Mucosa of descending colon (tissue), 3 donors: ENCODE results near the gene TMUB1. TPM values are rescaled to one million over a fixed set of nuclear protein-coding genes. Genes with fewer than 3 reads are reported as not detected.

ENCODE experiments used
- ATAC-seq: fragments of 200-7000 bp; cut with Tn5 transposase; one replicate; pipeline ENCODE4 v1.9.1; 2020; ENCODE audit warnings: mild to moderate bottlenecking, moderate library complexity
- DNase-seq, 3 donors: peaks; one replicate each; pipeline ENCODE4 v3.0.0-alpha.2; 2020
- H3K36me3 ChIP-seq: fragments of 200-600 bp; one replicate; pipeline ENCODE4 v1.8.0; 2021; ENCODE audit warnings: low read depth, mild to moderate bottlenecking
- H3K4me1 ChIP-seq: fragments of 200-600 bp; one replicate; pipeline ENCODE4 v1.8.0; 2021; ENCODE audit warnings: low read depth, mild to moderate bottlenecking
- H3K4me3 ChIP-seq: fragments of 200-600 bp; one replicate; pipeline ENCODE4 v1.8.0; 2021; ENCODE audit warnings: mild to moderate bottlenecking
- H3K9me3 ChIP-seq: fragments of 200-600 bp; one replicate; pipeline ENCODE4 v1.8.0; 2021; ENCODE audit warnings: mild to moderate bottlenecking
- intact Hi-C, 2 donors: fragments of 100-400 bp; cut with DNase I in 1 of 2; cut with micrococcal nuclease in 1 of 2; formaldehyde crosslinking; loops; one replicate each; pipeline versions ENCODE4 v1.11.0 to v1.11.1; 2022; cut with DNase I, micrococcal nuclease
- total RNA-seq, 3 donors: library from RNA; stranded (reverse); fragmentation: NEBNext Ultra II Directional in 2 of 3; extraction: Animal tissue kit (Norgen Biotek cat#: 25700) in 2 of 3; gene quantifications; one replicate each; pipeline versions ENCODE4 v1.2.1 to v1.2.4, GENCODE V29; 2021 to 2023
- TF ChIP-seq, protein P1 (sequence below): fragments of 200-600 bp; IDR thresholded peaks from one replicate; pipeline ENCODE4 v1.8.0; 2022; ENCODE audit warnings: antibody characterized with exemption, mild to moderate bottlenecking
- donor health status: DM: no; HTN: no; CAD: no; lungs with moderate emphysema.
- donor health status: DM: no; HTN: no; CAD: no.
- donor health status: DM: no; HTN: yes; CAD: no.

The TMUB1 gene
- total RNA-seq, 3 donors from 2014 or later: 54.2 to 63.7 (median 60.8) TPM

DNA sequence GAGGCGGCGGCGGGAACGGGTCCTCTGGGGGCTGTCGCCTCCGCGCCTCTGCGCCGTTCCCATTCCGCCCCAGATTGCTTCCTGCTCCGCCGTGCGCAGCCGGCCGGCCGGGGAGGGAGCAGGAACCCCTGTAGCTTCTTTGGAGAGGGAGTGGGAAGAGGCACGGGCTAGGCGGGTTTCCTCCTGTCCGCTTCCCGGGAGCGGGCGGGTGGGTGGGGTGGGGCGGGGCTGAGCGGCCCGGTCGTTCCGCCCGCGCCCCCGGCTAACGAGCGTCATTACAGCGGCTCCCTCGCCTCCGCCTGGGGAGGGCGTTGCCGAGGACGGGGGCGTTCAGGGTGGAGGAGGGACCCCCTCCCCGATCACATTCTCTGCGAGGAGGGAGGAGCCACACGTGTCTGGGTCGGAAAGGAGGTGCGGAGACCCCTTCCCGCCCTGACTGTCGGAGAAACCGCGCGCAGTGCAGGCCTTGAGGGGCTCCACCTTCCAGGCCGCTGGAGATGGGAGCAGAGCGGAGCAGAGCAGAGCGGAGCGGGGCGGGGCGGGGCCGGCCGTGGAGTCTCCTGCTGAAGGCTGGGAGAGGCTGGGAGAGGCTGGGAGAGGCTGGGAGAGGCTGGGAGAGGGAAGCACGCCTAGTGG is 42.7 kb upstream of the TMUB1 start:
- H3K4me1 ChIP-seq: peaks cover 12% of the 10 kb centered on the region
- ATAC-seq (peak; percentile 80), DNase-seq (peak; percentile 63 to 81 (median 79))
- H3K9me3 ChIP-seq: no peaks in the 10 kb centered on the region
- H3K36me3 ChIP-seq: no peaks in the 10 kb centered on the region
- intact Hi-C loops: loop anchor here in 1 of 2 donors (5.0 kb wide), 1 partner anchor 41 kb away; the partner anchor contains the start of gene GBX1
- TF ChIP-seq, protein P1, sequence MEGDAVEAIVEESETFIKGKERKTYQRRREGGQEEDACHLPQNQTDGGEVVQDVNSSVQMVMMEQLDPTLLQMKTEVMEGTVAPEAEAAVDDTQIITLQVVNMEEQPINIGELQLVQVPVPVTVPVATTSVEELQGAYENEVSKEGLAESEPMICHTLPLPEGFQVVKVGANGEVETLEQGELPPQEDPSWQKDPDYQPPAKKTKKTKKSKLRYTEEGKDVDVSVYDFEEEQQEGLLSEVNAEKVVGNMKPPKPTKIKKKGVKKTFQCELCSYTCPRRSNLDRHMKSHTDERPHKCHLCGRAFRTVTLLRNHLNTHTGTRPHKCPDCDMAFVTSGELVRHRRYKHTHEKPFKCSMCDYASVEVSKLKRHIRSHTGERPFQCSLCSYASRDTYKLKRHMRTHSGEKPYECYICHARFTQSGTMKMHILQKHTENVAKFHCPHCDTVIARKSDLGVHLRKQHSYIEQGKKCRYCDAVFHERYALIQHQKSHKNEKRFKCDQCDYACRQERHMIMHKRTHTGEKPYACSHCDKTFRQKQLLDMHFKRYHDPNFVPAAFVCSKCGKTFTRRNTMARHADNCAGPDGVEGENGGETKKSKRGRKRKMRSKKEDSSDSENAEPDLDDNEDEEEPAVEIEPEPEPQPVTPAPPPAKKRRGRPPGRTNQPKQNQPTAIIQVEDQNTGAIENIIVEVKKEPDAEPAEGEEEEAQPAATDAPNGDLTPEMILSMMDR: no peak
- H3K4me3 ChIP-seq: no peak overlapping the region

DNA sequence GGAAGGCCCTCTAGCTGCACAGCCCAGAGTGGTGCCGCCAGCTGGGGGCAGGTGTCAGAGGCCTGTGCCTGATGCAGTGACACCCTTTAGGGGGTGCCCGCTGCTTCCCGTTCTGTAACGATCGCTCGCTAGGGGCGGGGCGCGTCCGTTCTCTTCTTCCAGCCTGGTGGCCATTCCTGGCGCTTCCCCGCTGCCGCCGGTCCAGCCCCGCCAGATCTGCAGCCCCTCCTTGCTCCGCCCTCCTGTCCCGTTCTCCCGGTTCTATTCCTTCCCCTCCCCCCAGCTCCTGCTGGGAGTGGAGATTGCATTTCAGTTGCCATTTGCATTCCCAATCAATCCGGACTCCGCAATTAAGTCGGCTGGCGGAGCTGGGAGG is 42.2 kb upstream of the TMUB1 start:
- ATAC-seq (peak; percentile 53), DNase-seq (peak; percentile 67 to 80 (median 74))
- Histone ChIP-seq H3K36me3 (no peaks in the 10 kb centered on the region), H3K4me1 (peaks cover 12% of the 10 kb centered on the region), H3K9me3 (no peaks in the 10 kb centered on the region), H3K4me3 (no peak overlapping the region)
- TF ChIP-seq, protein P1: no peak
- intact Hi-C loops: loop anchor here in 1 of 2 donors (5.0 kb wide), 1 partner anchor 42 kb away; the partner anchor contains the start of gene GBX1

DNA sequence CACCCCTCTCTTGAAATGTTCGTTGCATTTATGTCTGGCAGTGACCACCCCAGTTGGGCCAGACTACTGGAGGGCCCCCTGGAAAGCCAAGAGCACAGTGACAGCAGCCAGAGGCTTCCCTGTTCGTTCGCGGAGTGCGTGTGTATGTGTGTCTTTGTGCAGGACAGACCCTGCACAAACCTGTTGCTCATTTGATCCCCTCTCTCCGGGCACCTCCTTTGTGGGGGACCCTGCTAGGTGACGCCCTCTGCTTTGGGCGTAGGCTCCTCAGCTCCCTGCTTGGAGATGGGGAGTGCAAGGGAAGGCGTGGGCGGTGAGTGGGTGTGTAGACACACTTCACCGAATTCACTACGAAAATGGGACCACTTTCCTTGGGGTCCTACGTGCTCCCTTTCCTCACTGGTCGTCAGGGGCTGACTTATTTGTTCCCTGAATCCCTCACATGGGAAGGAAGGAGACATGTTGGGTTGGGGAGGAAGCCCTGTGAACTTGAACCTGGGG is 41.7 kb upstream of the TMUB1 start:
- no peaks in the 10 kb centered on the region for H3K9me3 ChIP-seq
- H3K4me3 ChIP-seq: no peak overlapping the region
- ATAC-seq: no peak
- intact Hi-C loops: loop anchor here (5.0 kb wide), 2 partner anchors 42 to 47 kb away; partner anchors contain the start of gene GBX1 (in 1 of the 2)
- H3K4me1 ChIP-seq: peaks cover 12% of the 10 kb centered on the region
- TF ChIP-seq, protein P1: no peak
- no peak for DNase-seq
- peaks cover 3% of the 10 kb centered on the region for H3K36me3 ChIP-seq

DNA sequence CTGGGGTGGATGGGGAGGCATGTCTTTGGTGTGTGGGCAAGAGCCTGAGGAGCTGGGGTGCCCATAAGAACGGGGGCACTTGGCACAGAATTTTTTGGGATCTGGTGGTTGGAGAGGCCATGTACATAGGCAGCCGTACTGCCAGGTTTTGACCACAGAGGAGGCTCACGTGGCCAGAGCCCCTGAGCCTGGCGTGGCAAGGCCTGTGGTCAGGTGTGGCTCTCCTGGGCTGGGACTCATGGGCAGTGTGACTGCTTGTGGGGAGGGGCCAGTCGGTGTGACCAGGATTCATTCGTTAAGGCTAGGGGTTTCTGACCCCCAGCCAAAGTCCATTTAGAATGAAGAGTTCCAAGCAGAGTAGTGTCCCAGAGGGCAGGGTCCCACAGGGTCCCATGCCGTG is 41.2 kb upstream of the TMUB1 start:
- ATAC-seq: no peak
- peaks cover 12% of the 10 kb centered on the region for H3K4me1 ChIP-seq
- H3K4me3 ChIP-seq: no peak overlapping the region
- peaks cover 3% of the 10 kb centered on the region for H3K36me3 ChIP-seq
- TF ChIP-seq, protein P1: no peak
- no peaks in the 10 kb centered on the region for H3K9me3 ChIP-seq
- DNase-seq: no peak
- intact Hi-C loops: loop anchor here in 1 of 2 donors (5.0 kb wide), 1 partner anchor 48 kb away; no protein-coding TSS in a partner anchor

DNA sequence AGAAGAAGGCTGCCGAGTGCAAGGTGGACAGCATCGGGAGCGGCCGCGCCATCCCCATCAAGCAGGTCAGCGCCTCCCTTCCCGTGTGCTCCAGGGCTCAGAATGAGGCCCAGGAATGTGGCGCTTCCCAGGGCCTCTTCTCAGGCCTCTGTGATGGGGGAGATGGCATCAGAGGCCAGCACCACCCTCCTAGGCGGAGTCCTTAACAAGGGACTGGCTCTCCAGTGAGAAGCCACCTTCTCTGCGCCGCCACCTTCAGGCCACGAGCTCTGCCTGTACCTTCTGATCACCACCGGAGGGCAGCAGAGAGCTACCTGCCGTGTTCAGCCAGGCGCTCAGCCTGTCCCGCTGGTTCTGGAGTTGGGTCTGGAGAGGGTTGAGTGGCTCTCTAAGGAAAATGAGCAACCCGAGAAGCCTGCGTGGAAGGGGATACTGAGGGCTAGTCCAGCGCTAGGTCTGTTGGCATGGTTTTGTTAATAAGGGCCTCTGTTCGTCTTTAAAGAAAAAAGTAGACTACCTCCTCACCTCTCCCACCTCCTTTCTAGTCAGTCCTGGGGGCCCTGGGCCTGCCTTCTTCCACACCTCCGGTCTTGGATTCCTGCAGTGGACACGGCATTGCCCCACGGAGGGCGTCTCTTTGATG is 40.6 kb upstream of the TMUB1 start:
- DNase-seq: peak; percentile 80 to 89 (median 84)
- H3K36me3 ChIP-seq: peaks cover 3% of the 10 kb centered on the region
- intact Hi-C loops: loop anchor here in 1 of 2 donors (5.0 kb wide), 1 partner anchor 48 kb away; no protein-coding TSS in a partner anchor

More for the DNA sequence above, 40.6 kb upstream of the TMUB1 start:
- TF ChIP-seq, protein P1: peak; percentile 93
- H3K4me1 ChIP-seq: peaks cover 12% of the 10 kb centered on the region
- peak; percentile 73 for ATAC-seq
- no peak overlapping the region for H3K4me3 ChIP-seq
- no peaks in the 10 kb centered on the region for H3K9me3 ChIP-seq
